Neural crest cell (in vitro differentiated cells): ENCODE results near the gene DNAJB12. TPM values are rescaled to one million over a fixed set of nuclear protein-coding genes. Genes with fewer than 3 reads are reported as not detected.
"Not testable (repeated sequence)": the region's sequence is repeated elsewhere in the genome, so short reads cannot be mapped to it uniquely, and the experiment has no call there.

Source experiments
- DNase-seq: peaks from one replicate; pipeline ENCODE4 v3.0.0; 2021; ENCODE audit warnings: low read depth, mixed read lengths, low spot score
- H3K27ac Mint-ChIP-seq: one replicate; pipeline ENCODE4 v1.8.0; 2021; ENCODE audit warnings: mild to moderate bottlenecking, mixed read lengths; ENCODE audit not compliant: unreplicated experiment
- H3K27me3 Mint-ChIP-seq: 2 replicates; pipeline ENCODE4 v1.8.0; 2021; ENCODE audit warnings: low read depth, mild to moderate bottlenecking, mixed read lengths
- H3K36me3 Mint-ChIP-seq: 2 replicates; pipeline ENCODE4 v1.8.0; 2021; ENCODE audit warnings: low read depth, mild to moderate bottlenecking, mixed read lengths
- H3K4me1 Mint-ChIP-seq: 2 replicates; pipeline ENCODE4 v1.8.0; 2021; ENCODE audit warnings: mixed read lengths
- H3K4me3 Mint-ChIP-seq: one replicate; pipeline ENCODE4 v1.8.0; 2021; ENCODE audit warnings: mild to moderate bottlenecking, mixed read lengths
- H3K9me3 Mint-ChIP-seq: 2 replicates; pipeline ENCODE4 v1.8.0; 2021; ENCODE audit warnings: mixed read lengths
- total RNA-seq: library from RNA; stranded (reverse); gene quantifications from 2 replicates; pipeline ENCODE4 v1.2.1, GENCODE V29; 2021
- TF ChIP-seq, protein P1 (sequence below): fragments of 200-600 bp; sonication (generic); conservative IDR thresholded peaks from 2 replicates; pipeline ENCODE4 v1.5.0; 2021; ENCODE audit warnings: antibody characterized with exemption, mild to moderate bottlenecking

DNAJB12 gene
- total RNA-seq, 1 donor from 2014 or later: 36.5 TPM

DNA sequence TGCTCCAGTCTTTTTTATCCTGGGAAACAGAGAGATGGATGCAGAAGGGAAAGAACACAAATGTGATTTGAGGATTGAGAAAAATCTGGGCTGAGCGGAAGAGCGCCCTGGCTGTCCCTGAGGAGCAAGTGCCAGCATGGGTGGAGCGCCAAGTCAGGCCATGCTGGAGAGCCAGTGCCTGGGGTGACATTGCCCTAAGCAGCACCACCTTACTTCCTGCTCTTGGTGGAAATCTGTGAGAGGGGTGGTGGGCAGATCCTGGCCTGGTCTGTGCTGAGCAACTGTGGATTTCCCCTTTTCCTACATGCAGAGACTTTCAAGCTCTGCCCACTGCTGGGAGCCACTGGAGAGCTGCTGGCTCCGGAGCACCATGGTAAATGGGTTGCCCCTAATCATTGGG, 44.1 kb downstream of the DNAJB12 start:
- Mint-ChIP-seq H3K9me3 (no peaks in the 10 kb centered on the region), H3K4me3 (no peak overlapping the region), H3K27ac (no peak overlapping the region), H3K27me3 (no peaks in the 10 kb centered on the region), H3K4me1 (peaks cover 13% of the 10 kb centered on the region), H3K36me3 (no peaks in the 10 kb centered on the region)
- TF ChIP-seq, protein P1, sequence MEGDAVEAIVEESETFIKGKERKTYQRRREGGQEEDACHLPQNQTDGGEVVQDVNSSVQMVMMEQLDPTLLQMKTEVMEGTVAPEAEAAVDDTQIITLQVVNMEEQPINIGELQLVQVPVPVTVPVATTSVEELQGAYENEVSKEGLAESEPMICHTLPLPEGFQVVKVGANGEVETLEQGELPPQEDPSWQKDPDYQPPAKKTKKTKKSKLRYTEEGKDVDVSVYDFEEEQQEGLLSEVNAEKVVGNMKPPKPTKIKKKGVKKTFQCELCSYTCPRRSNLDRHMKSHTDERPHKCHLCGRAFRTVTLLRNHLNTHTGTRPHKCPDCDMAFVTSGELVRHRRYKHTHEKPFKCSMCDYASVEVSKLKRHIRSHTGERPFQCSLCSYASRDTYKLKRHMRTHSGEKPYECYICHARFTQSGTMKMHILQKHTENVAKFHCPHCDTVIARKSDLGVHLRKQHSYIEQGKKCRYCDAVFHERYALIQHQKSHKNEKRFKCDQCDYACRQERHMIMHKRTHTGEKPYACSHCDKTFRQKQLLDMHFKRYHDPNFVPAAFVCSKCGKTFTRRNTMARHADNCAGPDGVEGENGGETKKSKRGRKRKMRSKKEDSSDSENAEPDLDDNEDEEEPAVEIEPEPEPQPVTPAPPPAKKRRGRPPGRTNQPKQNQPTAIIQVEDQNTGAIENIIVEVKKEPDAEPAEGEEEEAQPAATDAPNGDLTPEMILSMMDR: no peak
- no peak for DNase-seq

DNA sequence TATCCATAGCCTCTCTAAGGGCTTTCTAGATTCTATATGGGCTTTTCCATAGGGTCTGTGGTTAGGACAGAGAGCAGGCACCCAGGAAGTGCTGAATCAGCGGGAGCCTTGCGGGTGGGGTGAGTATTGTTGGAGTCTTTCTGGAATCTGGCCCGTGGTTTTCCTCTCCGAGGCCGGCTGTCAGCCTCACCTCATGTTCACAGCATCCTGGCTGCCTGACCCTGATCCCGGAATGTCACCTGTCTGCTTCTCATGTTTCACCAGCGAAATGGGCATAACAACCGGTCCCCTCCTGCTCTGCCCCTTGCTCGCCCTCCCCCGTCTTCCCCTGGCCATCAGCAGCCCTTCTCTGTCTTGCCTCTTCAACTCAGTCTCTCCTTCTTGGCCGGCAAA, 44.5 kb downstream of the DNAJB12 start:
- H3K27ac Mint-ChIP-seq: no peak overlapping the region
- H3K9me3 Mint-ChIP-seq: no peaks in the 10 kb centered on the region
- TF ChIP-seq, protein P1: no peak
- DNase-seq: no peak
- no peaks in the 10 kb centered on the region for H3K36me3 Mint-ChIP-seq
- no peaks in the 10 kb centered on the region for H3K27me3 Mint-ChIP-seq
- peaks cover 9% of the 10 kb centered on the region for H3K4me1 Mint-ChIP-seq
- H3K4me3 Mint-ChIP-seq: no peak overlapping the region

DNA sequence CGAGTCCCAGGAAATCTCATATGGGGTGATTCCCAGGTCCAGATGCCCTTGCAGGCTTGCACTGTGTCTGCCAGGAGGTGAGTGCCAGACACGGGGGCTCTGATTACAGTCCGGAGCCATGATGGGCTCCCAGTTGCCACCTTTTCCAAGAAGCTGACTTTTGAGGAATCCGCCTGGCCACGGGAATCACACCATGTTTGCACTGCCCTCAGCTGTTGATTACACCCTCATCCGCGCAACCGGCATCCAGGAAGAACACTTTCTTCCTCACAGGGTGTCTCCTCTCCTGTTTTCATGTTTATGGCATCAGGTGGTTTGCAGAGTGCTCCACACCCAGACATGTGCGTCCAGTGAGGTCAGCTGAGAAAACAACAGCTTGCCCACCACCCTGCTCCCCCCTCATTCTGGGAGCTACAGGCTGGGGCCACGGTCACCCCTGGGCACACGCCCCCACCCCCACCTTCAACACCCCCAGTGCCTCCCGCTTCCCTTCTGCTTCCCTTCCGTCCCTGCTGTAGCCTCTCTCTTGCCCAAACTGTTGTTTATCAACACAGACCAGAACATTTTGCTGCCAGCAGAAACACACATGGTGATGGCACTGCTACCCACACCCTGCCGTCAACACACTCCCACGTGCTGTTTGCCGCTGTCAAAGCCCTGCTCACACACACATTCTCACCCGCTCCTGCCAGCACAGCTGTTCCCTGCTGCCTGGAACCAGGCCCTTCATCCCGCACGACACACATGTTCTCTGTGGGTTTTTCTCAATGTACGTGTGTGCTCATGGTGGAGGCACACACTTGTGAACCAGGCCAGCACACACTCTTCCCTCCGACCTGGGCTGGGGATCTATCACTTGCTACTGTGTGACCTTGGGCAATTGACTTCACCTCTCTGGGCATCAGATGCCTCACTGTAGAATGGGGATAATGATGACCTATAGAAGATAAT, 45.2 kb downstream of the DNAJB12 start:
- TF ChIP-seq, protein P1: no peak
- Mint-ChIP-seq H3K4me3 (no peak overlapping the region), H3K27me3 (no peaks in the 10 kb centered on the region), H3K36me3 (no peaks in the 10 kb centered on the region), H3K27ac (peak overlapping the region; percentile 5), H3K4me1 (peaks cover 9% of the 10 kb centered on the region), H3K9me3 (no peaks in the 10 kb centered on the region)
- DNase-seq: no peak

DNA sequence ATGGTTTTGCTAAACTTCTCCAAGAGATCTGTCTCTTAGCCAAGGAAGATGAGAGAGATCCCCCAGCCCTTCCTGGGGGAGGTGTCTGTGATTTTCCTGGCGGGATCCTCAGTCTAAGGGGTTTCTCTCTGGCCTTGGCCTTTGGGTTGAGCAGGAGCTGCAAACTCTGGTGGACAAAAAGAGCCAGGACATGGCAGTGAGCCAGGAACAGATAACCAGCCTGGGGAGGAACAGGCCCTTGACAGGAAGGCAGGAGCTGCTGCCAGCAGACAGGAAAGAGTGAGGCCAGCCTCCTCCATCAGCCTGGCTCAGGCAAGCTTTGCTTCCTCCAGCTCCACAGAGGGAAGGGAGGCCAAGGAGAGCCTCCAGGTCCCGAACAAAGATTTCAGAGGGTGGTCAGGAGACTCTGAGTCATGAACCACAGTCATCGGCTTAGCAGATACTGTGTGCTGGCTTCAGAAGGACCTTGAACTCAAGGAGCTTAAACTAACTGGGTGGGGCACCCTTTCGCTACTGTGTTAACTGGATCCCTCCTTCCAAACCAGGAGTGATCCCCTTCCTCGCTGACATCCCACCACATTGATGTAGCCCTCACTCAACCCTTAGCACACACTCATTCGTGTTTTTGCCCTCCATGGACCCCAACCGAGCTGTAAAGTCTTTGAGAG, 46.3 kb downstream of the DNAJB12 start:
- Mint-ChIP-seq H3K4me1 (peaks cover 12% of the 10 kb centered on the region), H3K4me3 (no peak overlapping the region), H3K9me3 (no peaks in the 10 kb centered on the region), H3K27me3 (no peaks in the 10 kb centered on the region), H3K27ac (no peak overlapping the region), H3K36me3 (no peaks in the 10 kb centered on the region)
- TF ChIP-seq, protein P1: no peak
- no peak for DNase-seq

DNA sequence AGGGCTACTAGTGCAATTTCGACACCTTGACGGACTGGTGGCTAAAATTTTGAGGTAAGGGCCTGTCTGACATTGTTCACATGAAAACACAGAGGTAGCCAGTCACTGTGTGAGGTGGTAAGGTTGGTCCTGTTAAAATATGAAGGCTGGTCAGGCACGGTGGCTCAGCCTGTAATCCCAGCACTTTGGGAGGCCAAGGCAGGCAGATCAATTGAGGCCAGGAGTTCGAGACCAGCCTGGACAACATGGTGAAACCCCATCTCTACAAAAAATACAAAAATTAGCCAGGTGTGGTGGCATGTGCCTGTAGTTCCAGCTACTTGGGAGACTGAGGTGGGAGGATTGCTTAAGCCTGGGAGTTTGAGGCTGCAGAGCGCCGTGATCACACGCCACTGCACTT, 47.0 kb downstream of the DNAJB12 start:
- H3K27ac Mint-ChIP-seq: not testable (repeated sequence)

More for the DNA sequence above, 47.0 kb downstream of the DNAJB12 start:
- peaks cover 12% of the 10 kb centered on the region for H3K4me1 Mint-ChIP-seq
- H3K36me3 Mint-ChIP-seq, H3K27me3 Mint-ChIP-seq, H3K9me3 Mint-ChIP-seq, DNase-seq, H3K4me3 Mint-ChIP-seq: not testable (repeated sequence)
